GM12874 (cell line): ENCODE data around the gene METTL4.

ENCODE experiments used
- CTCF ChIP-seq: IDR thresholded peaks from 2 replicates; pipeline ENCODE4 v1.5.1; 2011; ENCODE audit warnings: low read depth, mild to moderate bottlenecking, control low read depth, low read length, moderate library complexity; ENCODE audit not compliant: insufficient read depth

METTL4 gene

DNA sequence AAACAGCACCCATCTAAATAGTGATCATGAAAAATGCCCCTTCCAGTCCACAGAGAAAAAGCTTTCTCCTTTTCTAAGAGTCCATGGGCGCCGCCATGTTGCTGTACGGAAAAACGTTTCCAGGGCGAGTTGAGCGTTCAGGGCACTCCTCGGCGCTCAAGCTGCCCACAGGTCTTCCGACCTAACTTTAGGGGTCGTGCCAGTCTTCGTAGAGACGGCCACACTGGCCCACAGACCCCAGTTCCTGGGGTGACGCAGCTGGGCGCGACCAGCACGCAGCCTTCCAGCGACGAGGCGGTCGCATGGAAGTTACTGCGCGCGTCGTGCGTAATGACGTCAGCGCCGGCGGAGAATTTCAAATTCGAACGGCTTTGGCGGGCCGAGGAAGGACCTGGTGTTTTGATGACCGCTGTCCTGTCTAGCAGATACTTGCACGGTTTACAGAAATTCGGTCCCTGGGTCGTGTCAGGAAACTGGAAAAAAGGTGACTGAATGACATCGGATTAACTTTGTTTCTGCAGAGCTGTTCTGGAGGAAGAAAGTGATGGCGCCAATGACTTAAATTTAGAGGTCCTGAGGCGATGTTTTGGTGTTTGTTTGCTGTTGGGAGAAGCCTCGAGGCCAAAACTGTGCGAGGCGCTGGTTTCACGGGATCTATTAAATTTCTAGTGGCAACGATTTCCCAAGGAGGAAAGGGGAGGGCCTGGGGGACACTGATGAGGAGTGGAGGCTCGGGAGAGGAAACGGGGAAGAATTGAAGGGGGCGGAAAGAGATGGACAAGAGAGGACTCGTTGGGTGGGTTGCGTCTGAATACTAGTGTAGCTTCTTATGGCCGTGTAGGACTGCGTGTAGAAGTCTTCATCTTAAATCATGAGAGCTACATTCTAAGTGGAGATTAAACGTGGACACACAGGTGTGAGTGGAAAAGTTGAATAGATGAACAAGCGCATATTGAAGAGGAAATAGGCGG is at the start of gene METTL4, which contains the start of gene NDC80:
Gene METTL4 (minus strand): TSS at position 306 of the 971 bp plus-strand sequence. CDS start 4,289 bp downstream, outside the sequence.
Gene NDC80 (plus strand): TSS at position 358 of the 971 bp plus-strand sequence. CDS start 1,429 bp downstream, outside the sequence.
- no peak for TF ChIP-seq CTCF

- no peak for TF ChIP-seq CTCF
Measured at GRCh38 chr18:2618009-2618408, 46.7 kb upstream of the METTL4 start.

- TF ChIP-seq CTCF, result no peak
Measured at GRCh38 chr18:2617401-2617998, 46.2 kb upstream of the METTL4 start.

- no peak for TF ChIP-seq CTCF
Measured at GRCh38 chr18:2612996-2613395, 41.7 kb upstream of the METTL4 start.

- TF ChIP-seq CTCF, result no peak
Measured at GRCh38 chr18:2610549-2610948, 39.2 kb upstream of the METTL4 start.

DNA sequence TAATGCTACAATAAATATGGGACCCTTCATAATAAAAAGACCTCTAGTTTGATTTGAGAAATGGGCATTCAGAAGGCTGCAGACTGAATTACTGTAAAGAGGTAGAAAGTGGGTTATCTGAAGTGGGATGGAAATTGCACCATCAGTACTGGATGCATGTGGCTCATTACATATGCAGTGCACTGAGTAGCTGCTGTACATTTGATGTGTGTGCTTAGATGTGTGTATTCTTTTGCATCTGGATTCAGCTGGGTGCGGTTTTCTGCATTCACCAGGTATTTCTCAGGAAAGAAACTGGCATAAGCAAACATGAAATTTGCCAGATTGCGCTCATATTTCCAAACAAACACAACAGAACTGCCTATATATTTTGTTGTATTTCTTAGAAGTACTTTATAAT is 38.3 kb upstream of the METTL4 start:
- no peak for TF ChIP-seq CTCF

DNA sequence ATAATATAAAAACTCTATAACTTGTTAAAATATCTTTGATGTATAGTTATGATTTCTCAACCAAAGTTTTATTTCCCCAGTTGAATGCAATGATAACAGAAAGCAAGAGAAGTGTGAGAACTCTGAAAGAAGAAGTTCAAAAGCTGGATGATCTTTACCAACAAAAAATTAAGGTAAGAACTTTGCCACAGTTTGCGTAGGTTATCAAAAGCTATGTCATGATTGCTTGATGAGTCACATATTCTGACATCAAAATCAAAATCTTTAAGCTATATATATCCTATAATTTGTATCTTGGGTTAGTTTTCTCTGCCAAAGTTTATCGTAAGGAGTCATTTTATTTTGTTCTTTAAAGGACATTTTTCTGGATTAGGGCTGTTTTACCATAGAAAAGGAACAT is 35.0 kb upstream of the METTL4 start:
- no peak for TF ChIP-seq CTCF
